Measurements from ENCODE around the gene TCF7L2. TPM values are rescaled to one million over a fixed set of nuclear protein-coding genes. Genes with fewer than 3 reads are reported as not detected.

Gene TCF7L2
- total and polyA plus RNA-seq, 2 donors (not counting 1 experiment from before 2014, with no cell fraction given), result 3.4 to 5.0 TPM

DNA sequence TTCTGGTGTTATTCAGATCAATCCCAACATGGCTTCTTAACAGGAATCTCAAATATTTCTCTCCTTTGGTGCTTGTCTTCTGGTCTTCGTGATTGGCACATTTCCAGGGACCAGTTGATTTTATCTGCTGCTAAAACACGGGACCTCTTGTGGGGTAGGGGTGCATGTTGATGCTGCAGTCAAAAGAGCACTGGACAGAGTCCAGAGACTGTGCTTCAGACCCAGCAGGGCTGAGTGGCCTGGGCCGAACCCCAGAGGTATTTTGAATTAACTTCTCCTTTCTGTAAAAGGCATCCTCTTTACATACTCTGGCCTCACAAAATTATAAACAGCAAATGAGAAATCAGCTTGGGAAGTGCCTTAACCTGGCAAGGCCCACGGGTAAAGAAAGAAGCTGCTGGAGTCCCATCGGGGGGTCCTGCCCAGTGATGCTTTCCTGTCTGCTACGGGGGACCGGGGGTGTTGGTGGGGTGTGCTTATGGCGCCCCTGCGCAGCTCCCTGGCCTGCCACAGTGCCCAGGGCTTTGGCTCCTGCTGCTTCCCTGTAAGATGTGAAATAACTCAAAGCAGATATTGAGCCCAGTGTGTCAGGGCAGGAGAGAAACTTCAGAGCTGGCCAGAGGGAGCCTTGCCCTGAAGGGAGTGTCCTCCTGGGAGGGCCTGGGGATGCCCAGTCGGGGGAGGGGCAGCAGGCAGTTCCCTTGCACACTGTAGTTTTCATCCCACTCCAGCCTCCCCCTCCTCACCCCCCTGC, 230.5 kb downstream of the TCF7L2 start:
- Histone ChIP-seq H3K36me3 (ENCODE audit: control insufficient read depth, insufficient read depth, low read length) (no peaks in the 10 kb centered on the region), H3K79me2 (ENCODE audit: control insufficient read depth, insufficient read depth, low read length) (no peaks in the 10 kb centered on the region), H3K9ac (ENCODE audit: insufficient read depth, low read length) (no peak overlapping the region), H3K27me3 (ENCODE audit: control insufficient read depth, insufficient read depth, low read length) (no peaks in the 10 kb centered on the region), H2AFZ (ENCODE audit: low read length) (no peak overlapping the region), H3K4me2 (ENCODE audit: extremely low read depth, insufficient read depth, low read length) (no peak overlapping the region), H3K4me3 (replicated peaks in 1 of 4; ENCODE audit: control extremely low read depth in 1 of 4, insufficient read depth in 1 of 4, low read depth in 3 of 4, low read length in 4 of 4) (no peak overlapping the region), H3K9me3 (ENCODE audit: control insufficient read depth, insufficient read depth, low read depth, low read length) (no peaks in the 10 kb centered on the region), H3K4me1 (ENCODE audit: control insufficient read depth, extremely low read depth, insufficient read depth, low read length) (no peaks in the 10 kb centered on the region), H3K27ac (ENCODE audit: insufficient read depth, low read length) (no peak overlapping the region), H4K20me1 (ENCODE audit: control insufficient read depth, extremely low read depth, insufficient read depth, low read length) (no peaks in the 10 kb centered on the region)
- DNase-seq (ENCODE audit: low read depth in 2 of 2), result no peak
- no peak for TF ChIP-seq EZH2 (IDR thresholded peaks at IDR 0.05; ENCODE audit: low read length, missing control alignments)
- TF ChIP-seq, protein P1, sequence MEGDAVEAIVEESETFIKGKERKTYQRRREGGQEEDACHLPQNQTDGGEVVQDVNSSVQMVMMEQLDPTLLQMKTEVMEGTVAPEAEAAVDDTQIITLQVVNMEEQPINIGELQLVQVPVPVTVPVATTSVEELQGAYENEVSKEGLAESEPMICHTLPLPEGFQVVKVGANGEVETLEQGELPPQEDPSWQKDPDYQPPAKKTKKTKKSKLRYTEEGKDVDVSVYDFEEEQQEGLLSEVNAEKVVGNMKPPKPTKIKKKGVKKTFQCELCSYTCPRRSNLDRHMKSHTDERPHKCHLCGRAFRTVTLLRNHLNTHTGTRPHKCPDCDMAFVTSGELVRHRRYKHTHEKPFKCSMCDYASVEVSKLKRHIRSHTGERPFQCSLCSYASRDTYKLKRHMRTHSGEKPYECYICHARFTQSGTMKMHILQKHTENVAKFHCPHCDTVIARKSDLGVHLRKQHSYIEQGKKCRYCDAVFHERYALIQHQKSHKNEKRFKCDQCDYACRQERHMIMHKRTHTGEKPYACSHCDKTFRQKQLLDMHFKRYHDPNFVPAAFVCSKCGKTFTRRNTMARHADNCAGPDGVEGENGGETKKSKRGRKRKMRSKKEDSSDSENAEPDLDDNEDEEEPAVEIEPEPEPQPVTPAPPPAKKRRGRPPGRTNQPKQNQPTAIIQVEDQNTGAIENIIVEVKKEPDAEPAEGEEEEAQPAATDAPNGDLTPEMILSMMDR (conservative IDR thresholded peaks at IDR 0.05 in 1 of 2, IDR thresholded peaks at IDR 0.05 in 1 of 2; ENCODE audit: low read depth in 1 of 2, low read length in 2 of 2), result no peak

DNA sequence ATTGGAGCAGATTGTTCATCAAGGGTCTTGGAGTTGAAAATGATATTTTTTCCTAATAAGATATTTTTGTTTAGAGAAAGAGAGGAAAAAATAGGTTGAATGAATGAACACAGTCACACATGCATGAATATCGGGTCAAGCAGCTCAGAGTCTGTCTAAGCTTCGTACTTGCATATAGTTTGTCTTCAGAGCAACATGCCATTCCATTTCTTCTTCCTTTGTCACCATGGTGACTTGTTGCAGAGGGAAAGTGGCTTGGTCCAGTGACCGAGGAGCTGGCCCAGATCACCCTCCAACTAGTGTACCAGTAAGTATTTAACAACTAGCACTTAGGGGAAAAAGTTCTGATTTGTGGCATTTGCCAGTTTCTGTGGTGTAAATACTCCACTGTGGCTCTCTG, 232.1 kb downstream of the TCF7L2 start:
- Histone ChIP-seq H3K4me2 (ENCODE audit: extremely low read depth, insufficient read depth, low read length) (no peak overlapping the region), H3K27me3 (ENCODE audit: control insufficient read depth, insufficient read depth, low read length) (no peaks in the 10 kb centered on the region), H4K20me1 (ENCODE audit: control insufficient read depth, extremely low read depth, insufficient read depth, low read length) (no peaks in the 10 kb centered on the region), H3K9ac (ENCODE audit: insufficient read depth, low read length) (no peak overlapping the region), H3K27ac (ENCODE audit: insufficient read depth, low read length) (no peak overlapping the region), H3K4me1 (ENCODE audit: control insufficient read depth, extremely low read depth, insufficient read depth, low read length) (no peaks in the 10 kb centered on the region), H3K36me3 (ENCODE audit: control insufficient read depth, insufficient read depth, low read length) (no peaks in the 10 kb centered on the region), H3K4me3 (replicated peaks in 1 of 4; ENCODE audit: control extremely low read depth in 1 of 4, insufficient read depth in 1 of 4, low read depth in 3 of 4, low read length in 4 of 4) (no peak overlapping the region), H2AFZ (ENCODE audit: low read length) (no peak overlapping the region), H3K79me2 (ENCODE audit: control insufficient read depth, insufficient read depth, low read length) (no peaks in the 10 kb centered on the region), H3K9me3 (ENCODE audit: control insufficient read depth, insufficient read depth, low read depth, low read length) (no peaks in the 10 kb centered on the region)
- no peak for DNase-seq (ENCODE audit: low read depth in 2 of 2)
- TF ChIP-seq, protein P1 (conservative IDR thresholded peaks at IDR 0.05 in 1 of 2, IDR thresholded peaks at IDR 0.05 in 1 of 2; ENCODE audit: low read depth in 1 of 2, low read length in 2 of 2), result no peak
- no peak for TF ChIP-seq EZH2 (IDR thresholded peaks at IDR 0.05; ENCODE audit: low read length, missing control alignments)

DNA sequence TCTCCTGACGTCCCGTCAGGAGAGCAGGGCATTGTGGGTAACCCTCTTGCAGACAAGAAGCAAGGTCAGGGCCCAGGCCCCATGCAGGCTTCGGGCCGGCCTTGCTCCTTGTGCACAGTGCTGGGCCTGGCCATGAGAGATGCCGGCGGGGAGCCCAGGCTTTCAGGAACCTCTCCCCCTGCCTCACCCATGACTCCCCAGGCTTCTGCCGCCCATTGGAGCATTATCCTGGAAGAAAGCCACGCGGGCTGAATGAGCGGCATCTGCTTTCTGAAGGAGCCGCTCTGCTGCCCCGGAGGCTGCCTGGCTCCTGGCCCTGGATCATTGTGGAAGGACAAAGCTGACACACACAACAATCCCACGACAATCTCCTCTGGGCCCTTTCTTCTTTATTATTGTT, 233.5 kb downstream of the TCF7L2 start:
- H3K9ac ChIP-seq (ENCODE audit: insufficient read depth, low read length), result no peak overlapping the region
- no peaks in the 10 kb centered on the region for H3K9me3 ChIP-seq (ENCODE audit: control insufficient read depth, insufficient read depth, low read depth, low read length)
- H2AFZ ChIP-seq (ENCODE audit: low read length), result no peak overlapping the region
- no peaks in the 10 kb centered on the region for H3K36me3 ChIP-seq (ENCODE audit: control insufficient read depth, insufficient read depth, low read length)
- no peak overlapping the region for H3K4me3 ChIP-seq (replicated peaks in 1 of 4; ENCODE audit: control extremely low read depth in 1 of 4, insufficient read depth in 1 of 4, low read depth in 3 of 4, low read length in 4 of 4)
- H3K4me2 ChIP-seq (ENCODE audit: extremely low read depth, insufficient read depth, low read length), result no peak overlapping the region
- no peak for DNase-seq (ENCODE audit: low read depth in 2 of 2)
- no peaks in the 10 kb centered on the region for H3K79me2 ChIP-seq (ENCODE audit: control insufficient read depth, insufficient read depth, low read length)
- H3K4me1 ChIP-seq (ENCODE audit: control insufficient read depth, extremely low read depth, insufficient read depth, low read length), result no peaks in the 10 kb centered on the region
- no peaks in the 10 kb centered on the region for H3K27me3 ChIP-seq (ENCODE audit: control insufficient read depth, insufficient read depth, low read length)
- no peaks in the 10 kb centered on the region for H4K20me1 ChIP-seq (ENCODE audit: control insufficient read depth, extremely low read depth, insufficient read depth, low read length)
- H3K27ac ChIP-seq (ENCODE audit: insufficient read depth, low read length), result no peak overlapping the region
- TF ChIP-seq EZH2 (IDR thresholded peaks at IDR 0.05; ENCODE audit: low read length, missing control alignments), result no peak
- TF ChIP-seq, protein P1 (conservative IDR thresholded peaks at IDR 0.05 in 1 of 2, IDR thresholded peaks at IDR 0.05 in 1 of 2; ENCODE audit: low read depth in 1 of 2, low read length in 2 of 2), result no peak
